Left lung (tissue), 10 donors: Measurements from ENCODE around the gene SLC25A18. TPM values are rescaled to one million over a fixed set of nuclear protein-coding genes. Genes with fewer than 3 reads are reported as not detected.
A peak's percentile ranks its signal among the peaks of the same experiment; 100 is the strongest.

Experiments used
- ATAC-seq: fragments of 200-7000 bp; cut with Tn5 transposase; one replicate; pipeline ENCODE4 v1.9.1; 2020; ENCODE audit warnings: moderate library complexity
- DNase-seq, 4 donors: peaks; one replicate each; pipeline ENCODE4 v3.0.0-alpha.2; 2013 to 2020
- H3K27ac ChIP-seq, 2 donors: fragments of 200-600 bp; sonication (generic) in 1 of 2; one replicate each; pipeline versions ENCODE4 v1.5.0 to v1.8.0; 2020 to 2021
- H3K27me3 ChIP-seq, 2 donors: fragments of 200-600 bp; sonication (generic) in 1 of 2; one replicate each; pipeline versions ENCODE4 v1.5.0 to v1.8.0; 2020 to 2021
- H3K36me3 ChIP-seq, 2 donors: fragments of 200-600 bp; sonication (generic) in 1 of 2; one replicate each; pipeline versions ENCODE4 v1.5.0 to v1.8.0; 2020 to 2021
- H3K4me1 ChIP-seq, 2 donors: fragments of 200-600 bp; one replicate each; pipeline ENCODE4 v1.8.0; 2021
- H3K4me3 ChIP-seq, 2 donors: fragments of 200-600 bp; sonication (generic) in 1 of 2; one replicate each; pipeline versions ENCODE4 v1.5.0 to v1.8.0; 2020 to 2021; ENCODE audit warnings: mild to moderate bottlenecking in 1 of 2
- H3K9me3 ChIP-seq, 2 donors: fragments of 200-600 bp; sonication (generic) in 1 of 2; one replicate each; pipeline versions ENCODE4 v1.5.0 to v1.8.0; 2020 to 2021
- CTCF ChIP-seq, 2 donors: fragments of 200-600 bp; sonication (generic) in 1 of 2; IDR thresholded peaks; one replicate each; pipeline versions ENCODE4 v1.5.0 to v1.8.0; 2021; ENCODE audit warnings: antibody characterized with exemption in 2 of 2
- intact Hi-C, 2 donors: fragments of 100-400 bp; cut with DNase I; formaldehyde crosslinking; loops; one replicate each; pipeline versions ENCODE4 v1.11.2 to v1.14.2; 2022
- polyA plus RNA-seq, 6 donors: library from polyadenylated mRNA; unstranded; fragments of 120-200 nt; gene quantifications; one replicate each; pipeline ENCODE4 v1.2.1, GENCODE V29; 2013; ENCODE audit not compliant: insufficient read length in 6 of 6
- total RNA-seq, 2 donors: library from RNA; stranded (reverse); fragmentation: NEBNext Ultra II Directional; extraction: Animal tissue kit (Norgen Biotek cat#: 25700); gene quantifications; one replicate each; pipeline ENCODE4 v1.2.1, GENCODE V29; 2021
- donor health status: DM: no; HTN: yes; CAD: no.
- donor health status: DM: no; HTN: no; CAD: no.

SLC25A18 gene
- total and polyA plus RNA-seq, 8 donors, result 0.26 to 0.56 (median 0.40) TPM

DNA sequence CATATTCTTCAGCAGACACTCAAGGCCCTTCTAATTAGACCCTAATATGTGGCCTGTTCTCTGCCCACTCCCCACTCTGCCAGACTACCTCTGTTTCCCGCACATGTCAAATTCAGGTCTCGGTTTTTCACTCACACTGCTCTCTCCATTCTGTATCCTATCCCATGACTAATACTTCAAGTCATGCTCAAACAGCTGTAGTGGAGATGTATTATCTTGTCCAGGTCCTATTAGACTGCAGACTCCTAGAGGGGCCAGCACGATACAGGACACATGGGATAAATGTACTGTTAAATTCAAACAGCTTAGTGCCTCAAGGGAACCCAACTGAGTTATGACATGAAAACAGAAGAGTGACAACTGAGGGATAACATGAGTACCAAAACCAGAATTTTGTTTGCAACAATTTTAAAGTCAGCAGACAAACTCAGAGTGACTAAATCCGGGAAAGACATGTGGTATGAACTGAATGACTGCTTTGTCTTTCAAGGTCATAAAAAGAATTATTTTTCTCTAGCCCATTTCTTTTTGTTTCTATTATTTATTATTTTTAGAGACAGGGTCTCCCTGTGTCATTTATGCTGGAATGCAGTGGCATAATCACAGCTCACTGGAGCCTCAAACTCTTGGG, 44.7 kb downstream of the SLC25A18 start:
- no peaks in the 10 kb centered on the region for H3K9me3 ChIP-seq
- no peak for ATAC-seq
- DNase-seq, result no peak
- TF ChIP-seq CTCF (IDR thresholded peaks at IDR 0.05), result no peak
- H3K27me3 ChIP-seq, result no peaks in the 10 kb centered on the region
- intact Hi-C loops, result no loop called here
- H3K27ac ChIP-seq, result no peak overlapping the region
- peaks cover 0 to 92% of the 10 kb centered on the region in 2 donors for H3K36me3 ChIP-seq
- H3K4me3 ChIP-seq, result no peak overlapping the region
- H3K4me1 ChIP-seq, result no peaks in the 10 kb centered on the region

GRCh38 chr22:17612057-17612456, 48.8 kb downstream of the SLC25A18 start:
- TF ChIP-seq CTCF (IDR thresholded peaks at IDR 0.05), result no peak
- no peaks in the 10 kb centered on the region for H3K27me3 ChIP-seq
- no peaks in the 10 kb centered on the region for H3K4me1 ChIP-seq
- H3K4me3 ChIP-seq, result no peak overlapping the region
- intact Hi-C loops, result no loop called here
- ATAC-seq (no peak), DNase-seq (no peak)
- no peak overlapping the region for H3K27ac ChIP-seq
- peaks cover 0 to 96% of the 10 kb centered on the region in 2 donors for H3K36me3 ChIP-seq
- no peaks in the 10 kb centered on the region for H3K9me3 ChIP-seq

GRCh38 chr22:17613280-17613679, 50.0 kb downstream of the SLC25A18 start:
- DNase-seq (no peak), ATAC-seq (no peak)
- intact Hi-C loops, result no loop called here
- H3K27me3 ChIP-seq, result no peaks in the 10 kb centered on the region
- no peak for TF ChIP-seq CTCF (IDR thresholded peaks at IDR 0.05)
- peaks cover 0 to 96% of the 10 kb centered on the region in 2 donors for H3K36me3 ChIP-seq
- no peak overlapping the region for H3K27ac ChIP-seq
- H3K4me1 ChIP-seq, result no peaks in the 10 kb centered on the region
- H3K9me3 ChIP-seq, result no peaks in the 10 kb centered on the region
- no peak overlapping the region for H3K4me3 ChIP-seq

- Histone ChIP-seq H3K27me3 (no peaks in the 10 kb centered on the region), H3K27ac (peak overlapping the region; percentile 89 to 96), H3K9me3 (no peaks in the 10 kb centered on the region), H3K4me1 (peaks cover 10 to 48% of the 10 kb centered on the region in 2 donors), H3K4me3 (peak overlapping the region; percentile 94 to 99), H3K36me3 (peaks cover 0 to 32% of the 10 kb centered on the region in 2 donors)
- no peak for DNase-seq
- TF ChIP-seq CTCF (IDR thresholded peaks at IDR 0.05), result no peak
- no peak for ATAC-seq
- intact Hi-C loops, result no loop called here
Observed at GRCh38 chr22:17627961-17628405, 64.7 kb downstream of the SLC25A18 start.

DNA sequence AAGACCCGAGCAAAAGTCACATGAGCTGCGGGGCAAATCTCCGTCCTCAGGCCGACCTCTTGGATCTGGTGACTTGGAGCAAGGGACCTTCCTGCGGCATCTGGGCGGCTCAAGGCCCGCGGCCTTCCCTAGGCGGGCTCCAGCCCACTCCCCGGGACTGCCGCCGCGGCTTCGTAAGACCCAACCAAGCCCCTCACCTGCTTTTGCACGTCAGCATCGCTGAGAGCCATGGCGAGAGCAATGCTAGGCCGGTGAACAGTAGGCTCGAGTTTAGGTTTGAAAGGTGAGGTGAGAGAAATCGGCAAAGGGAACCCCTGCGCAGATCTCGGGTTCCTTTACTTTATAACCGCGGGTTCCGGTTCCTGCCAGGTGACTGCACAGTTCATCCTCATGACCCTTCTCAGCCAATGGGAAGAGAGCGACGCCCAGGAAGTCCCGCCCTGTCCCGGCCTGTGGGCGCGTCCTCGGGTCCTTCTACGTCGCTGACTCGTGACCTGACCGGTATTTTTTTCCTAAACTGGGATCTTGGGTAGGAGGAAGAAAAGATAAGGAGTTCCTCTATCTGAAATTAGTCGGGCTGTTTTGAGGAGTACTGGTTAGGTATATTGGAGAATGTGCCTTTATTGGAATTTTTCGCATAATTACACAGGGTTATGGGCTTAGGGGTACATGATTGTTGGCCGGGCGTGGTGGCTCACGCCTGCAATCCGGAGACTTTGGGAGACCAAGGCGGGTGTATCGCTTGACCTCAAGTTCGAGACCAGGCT, 65.3 kb downstream of the SLC25A18 start, which contains the start of gene ATP6V1E1:
ATP6V1E1 (minus strand) TSS at position 344 of the 767 bp plus-strand sequence; CDS start at position 230, 114 bp downstream.
- Histone ChIP-seq H3K27me3 (no peaks in the 10 kb centered on the region), H3K9me3 (no peaks in the 10 kb centered on the region), H3K27ac (peak within 1 kb of the TSS; percentile 89 to 96), H3K4me3 (peak within 1 kb of the TSS; percentile 94 to 99), H3K36me3 (peaks cover 0 to 26% of the 10 kb centered on the region in 2 donors), H3K4me1 (peaks cover 10 to 44% of the 10 kb centered on the region in 2 donors)
- peak; percentile 100 for ATAC-seq
- intact Hi-C loops, result no loop called here
- peak; percentile 92 to 97 (median 95) for DNase-seq
- TF ChIP-seq CTCF (IDR thresholded peaks at IDR 0.05), result no peak
